Measurements from ENCODE around the gene SIRPG.
"Not testable (repeated sequence)": the region's sequence is repeated elsewhere in the genome, so short reads cannot be mapped to it uniquely, and the experiment has no call there.

The SIRPG gene

GRCh38 chr20:1618954-1619540 lies 38.5 kb downstream of the SIRPG start:
- Histone ChIP-seq H2BK5ac (ENCODE audit: low read length) (no peak overlapping the region), H3K4ac (ENCODE audit: low read length) (no peak overlapping the region), H3K4me2 (ENCODE audit: insufficient read depth, low read length, poor library complexity, severe bottlenecking) (no peak overlapping the region), H3K23ac (ENCODE audit: low read depth, low read length, poor library complexity) (no peak overlapping the region), H3K4me3 (ENCODE audit: low read length in 2 of 2) (peak overlapping the region in 1 of 2 donors; percentile 18), H2BK15ac (ENCODE audit: low read length) (no peak overlapping the region), H3K18ac (ENCODE audit: low read length) (no peak overlapping the region), H3K9me3 (replicated peaks in 1 of 2; ENCODE audit: control insufficient read depth in 2 of 2, insufficient read depth in 1 of 2, low read depth in 1 of 2, low read length in 2 of 2) (no peaks in the 10 kb centered on the region), H2BK120ac (ENCODE audit: low read depth, low read length) (no peak overlapping the region), H3K14ac (ENCODE audit: low read length) (no peak overlapping the region), H3K9ac (ENCODE audit: low read depth, low read length, poor library complexity) (no peak overlapping the region), H2AFZ (ENCODE audit: low read length) (no peak overlapping the region), H4K8ac (ENCODE audit: low read depth, low read length) (no peak overlapping the region), H3K27me3 (ENCODE audit: control insufficient read depth in 3 of 3, insufficient read depth in 3 of 3, low read depth in 1 of 3, low read length in 3 of 3) (no peaks in the 10 kb centered on the region), H3K27ac (replicated peaks; ENCODE audit: low read length) (no peak overlapping the region), H3K4me1 (ENCODE audit: control insufficient read depth in 2 of 2, insufficient read depth in 1 of 2, low read depth in 1 of 2, low read length in 2 of 2) (no peaks in the 10 kb centered on the region), H3K79me1 (ENCODE audit: low read depth, low read length) (no peaks in the 10 kb centered on the region), H2BK12ac (ENCODE audit: low read length) (no peak overlapping the region), H3K36me3 (replicated peaks in 1 of 2; ENCODE audit: control insufficient read depth in 2 of 2, insufficient read depth in 2 of 2, low read length in 2 of 2) (no peaks in the 10 kb centered on the region), H4K91ac (ENCODE audit: low read depth, low read length, poor library complexity) (no peak overlapping the region), H2AK5ac (ENCODE audit: low read depth, low read length) (no peak overlapping the region)
- DNase-seq (ENCODE audit: low spot score), result no peak

DNA sequence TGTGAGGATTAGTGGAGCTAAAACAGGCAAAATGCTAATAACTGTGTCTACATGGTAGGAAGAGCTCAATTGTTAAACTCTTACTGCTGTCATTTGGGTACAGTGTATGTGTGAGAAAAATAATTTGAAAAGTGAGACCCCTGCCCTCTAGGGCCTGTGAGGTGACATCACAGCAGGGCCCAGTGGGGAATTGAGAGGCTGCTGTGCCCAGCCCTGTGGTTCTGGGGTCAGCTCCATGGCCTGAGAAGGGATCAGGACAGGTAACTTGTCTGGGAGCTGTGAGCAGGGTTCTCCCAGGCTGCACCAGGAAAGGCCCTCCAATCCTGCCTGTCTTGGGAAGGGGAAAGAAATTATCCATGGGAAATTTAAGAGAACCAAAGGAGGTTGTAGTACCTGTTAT lies 39.1 kb downstream of the SIRPG start:
- no peak overlapping the region for H3K18ac ChIP-seq (ENCODE audit: low read length)

DNA sequence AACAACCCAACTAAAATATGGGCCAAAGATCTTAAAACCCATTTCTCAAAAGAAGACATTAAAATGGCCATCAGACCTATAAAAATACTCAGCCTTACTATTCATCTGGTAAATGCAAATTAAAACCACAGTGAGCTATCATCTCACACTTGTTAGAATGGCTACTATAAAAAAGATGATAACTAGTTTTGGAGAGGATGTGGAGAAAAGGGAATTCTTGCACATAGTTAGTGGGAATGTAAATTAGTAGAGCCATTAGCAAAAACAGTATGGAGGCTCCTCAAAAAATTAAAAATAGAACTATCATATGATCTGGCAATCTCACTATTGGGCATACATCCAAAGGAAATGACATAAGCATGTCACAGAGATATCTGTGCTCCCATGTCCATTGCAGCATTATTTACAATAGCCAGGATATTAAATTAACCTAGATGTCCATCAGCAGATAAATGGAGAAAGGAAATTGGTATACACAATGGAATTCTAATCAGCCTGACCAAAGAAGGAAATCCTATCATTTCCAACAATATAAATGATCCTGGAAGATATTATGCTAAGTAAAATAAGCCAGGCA lies 40.6 kb downstream of the SIRPG start:
- no peaks in the 10 kb centered on the region for H3K27me3 ChIP-seq (ENCODE audit: control insufficient read depth in 3 of 3, insufficient read depth in 3 of 3, low read depth in 1 of 3, low read length in 3 of 3)
- H2BK12ac ChIP-seq (ENCODE audit: low read length), result no peak overlapping the region
- H2AFZ ChIP-seq (ENCODE audit: low read length), result no peak overlapping the region
- no peak overlapping the region for H3K23ac ChIP-seq (ENCODE audit: low read depth, low read length, poor library complexity)
- H3K4me1 ChIP-seq (ENCODE audit: control insufficient read depth in 2 of 2, insufficient read depth in 1 of 2, low read depth in 1 of 2, low read length in 2 of 2), result no peaks in the 10 kb centered on the region
- H3K9me3 ChIP-seq (replicated peaks in 1 of 2; ENCODE audit: control insufficient read depth in 2 of 2, insufficient read depth in 1 of 2, low read depth in 1 of 2, low read length in 2 of 2), result no peaks in the 10 kb centered on the region
- no peak overlapping the region for H4K91ac ChIP-seq (ENCODE audit: low read depth, low read length, poor library complexity)
- H3K27ac ChIP-seq (replicated peaks; ENCODE audit: low read length), result no peak overlapping the region
- H3K4me2 ChIP-seq (ENCODE audit: insufficient read depth, low read length, poor library complexity, severe bottlenecking), result no peak overlapping the region
- H2AK5ac ChIP-seq (ENCODE audit: low read depth, low read length), result no peak overlapping the region
- H2BK120ac ChIP-seq (ENCODE audit: low read depth, low read length), result no peak overlapping the region
- no peak overlapping the region for H2BK5ac ChIP-seq (ENCODE audit: low read length)
- no peak overlapping the region for H3K4ac ChIP-seq (ENCODE audit: low read length)
- H3K79me1 ChIP-seq (ENCODE audit: low read depth, low read length), result no peaks in the 10 kb centered on the region
- no peak overlapping the region for H3K14ac ChIP-seq (ENCODE audit: low read length)
- no peaks in the 10 kb centered on the region for H3K36me3 ChIP-seq (replicated peaks in 1 of 2; ENCODE audit: control insufficient read depth in 2 of 2, insufficient read depth in 2 of 2, low read length in 2 of 2)
- no peak overlapping the region for H3K18ac ChIP-seq (ENCODE audit: low read length)
- H4K8ac ChIP-seq (ENCODE audit: low read depth, low read length), result no peak overlapping the region
- no peak overlapping the region for H3K9ac ChIP-seq (ENCODE audit: low read depth, low read length, poor library complexity)
- no peak overlapping the region for H2BK15ac ChIP-seq (ENCODE audit: low read length)
- H3K4me3 ChIP-seq (ENCODE audit: low read length in 2 of 2), result no peak overlapping the region
- no peak for DNase-seq (ENCODE audit: low spot score)

More for the DNA sequence above, 39.1 kb downstream of the SIRPG start:
- H2BK15ac ChIP-seq (ENCODE audit: low read length), result no peak overlapping the region
- H3K9me3 ChIP-seq (replicated peaks in 1 of 2; ENCODE audit: control insufficient read depth in 2 of 2, insufficient read depth in 1 of 2, low read depth in 1 of 2, low read length in 2 of 2), result no peaks in the 10 kb centered on the region
- H3K4ac ChIP-seq (ENCODE audit: low read length), result no peak overlapping the region
- no peak overlapping the region for H2AFZ ChIP-seq (ENCODE audit: low read length)
- no peak overlapping the region for H4K8ac ChIP-seq (ENCODE audit: low read depth, low read length)
- no peak overlapping the region for H2BK5ac ChIP-seq (ENCODE audit: low read length)
- DNase-seq (ENCODE audit: low spot score), result no peak
- no peak overlapping the region for H3K23ac ChIP-seq (ENCODE audit: low read depth, low read length, poor library complexity)
- no peaks in the 10 kb centered on the region for H3K27me3 ChIP-seq (ENCODE audit: control insufficient read depth in 3 of 3, insufficient read depth in 3 of 3, low read depth in 1 of 3, low read length in 3 of 3)
- no peak overlapping the region for H2BK12ac ChIP-seq (ENCODE audit: low read length)
- H2BK120ac ChIP-seq (ENCODE audit: low read depth, low read length), result no peak overlapping the region
- H3K4me2 ChIP-seq (ENCODE audit: insufficient read depth, low read length, poor library complexity, severe bottlenecking), result no peak overlapping the region
- no peak overlapping the region for H4K91ac ChIP-seq (ENCODE audit: low read depth, low read length, poor library complexity)
- H3K79me1 ChIP-seq (ENCODE audit: low read depth, low read length), result no peaks in the 10 kb centered on the region
- H3K27ac ChIP-seq (replicated peaks; ENCODE audit: low read length), result no peak overlapping the region
- H3K14ac ChIP-seq (ENCODE audit: low read length), result no peak overlapping the region
- no peak overlapping the region for H2AK5ac ChIP-seq (ENCODE audit: low read depth, low read length)
- H3K4me3 ChIP-seq (ENCODE audit: low read length in 2 of 2), result no peak overlapping the region
- H3K9ac ChIP-seq (ENCODE audit: low read depth, low read length, poor library complexity), result no peak overlapping the region
- no peaks in the 10 kb centered on the region for H3K4me1 ChIP-seq (ENCODE audit: control insufficient read depth in 2 of 2, insufficient read depth in 1 of 2, low read depth in 1 of 2, low read length in 2 of 2)
- no peaks in the 10 kb centered on the region for H3K36me3 ChIP-seq (replicated peaks in 1 of 2; ENCODE audit: control insufficient read depth in 2 of 2, insufficient read depth in 2 of 2, low read length in 2 of 2)

DNA sequence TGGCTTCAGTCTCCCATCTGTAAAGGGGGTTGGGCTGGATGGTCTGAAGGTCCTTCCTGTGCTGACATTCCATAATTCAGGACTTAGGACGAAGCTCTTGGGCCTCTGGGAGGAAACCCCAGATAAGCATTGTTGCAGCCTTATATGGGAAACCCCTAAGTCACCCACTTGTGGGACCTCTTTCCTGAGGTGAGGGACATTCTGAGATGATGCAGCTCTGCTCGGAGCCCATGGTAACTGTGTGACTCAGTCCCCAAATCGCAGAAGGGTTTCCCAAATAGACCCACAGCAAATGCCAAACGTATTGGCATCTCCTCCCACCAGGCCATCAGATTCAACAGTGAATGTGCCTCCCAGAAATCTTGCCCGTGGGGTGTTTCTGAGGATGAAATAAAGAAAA lies 47.2 kb downstream of the SIRPG start:
- not testable (repeated sequence) for H3K4ac ChIP-seq (ENCODE audit: low read length); H3K36me3 ChIP-seq (replicated peaks in 1 of 2; ENCODE audit: control insufficient read depth in 2 of 2, insufficient read depth in 2 of 2, low read length in 2 of 2); H2AFZ ChIP-seq (ENCODE audit: low read length); H3K27me3 ChIP-seq (ENCODE audit: control insufficient read depth in 3 of 3, insufficient read depth in 3 of 3, low read depth in 1 of 3, low read length in 3 of 3); H3K4me1 ChIP-seq (ENCODE audit: control insufficient read depth in 2 of 2, insufficient read depth in 1 of 2, low read depth in 1 of 2, low read length in 2 of 2); H3K9ac ChIP-seq (ENCODE audit: low read depth, low read length, poor library complexity); H3K4me3 ChIP-seq (ENCODE audit: low read length in 2 of 2); H2BK5ac ChIP-seq (ENCODE audit: low read length); H2BK120ac ChIP-seq (ENCODE audit: low read depth, low read length); H3K27ac ChIP-seq (replicated peaks; ENCODE audit: low read length); DNase-seq (ENCODE audit: low spot score); H3K23ac ChIP-seq (ENCODE audit: low read depth, low read length, poor library complexity); H2BK15ac ChIP-seq (ENCODE audit: low read length); H4K91ac ChIP-seq (ENCODE audit: low read depth, low read length, poor library complexity); H2BK12ac ChIP-seq (ENCODE audit: low read length); H2AK5ac ChIP-seq (ENCODE audit: low read depth, low read length); H3K4me2 ChIP-seq (ENCODE audit: insufficient read depth, low read length, poor library complexity, severe bottlenecking); H3K14ac ChIP-seq (ENCODE audit: low read length); H4K8ac ChIP-seq (ENCODE audit: low read depth, low read length); H3K9me3 ChIP-seq (replicated peaks in 1 of 2; ENCODE audit: control insufficient read depth in 2 of 2, insufficient read depth in 1 of 2, low read depth in 1 of 2, low read length in 2 of 2); H3K18ac ChIP-seq (ENCODE audit: low read length); H3K79me1 ChIP-seq (ENCODE audit: low read depth, low read length)
- no CpG with 5 or more reads among the region's 5 CpGs for WGBS, 2 donors (ENCODE audit: extremely low coverage in 2 of 2, insufficient read length in 2 of 2, insufficient replicate concordance in 1 of 2)
